Measurements from ENCODE around the gene REXO5.
A peak's percentile ranks its signal among the peaks of the same experiment; 100 is the strongest.
"Not testable (repeated sequence)": the region's sequence is repeated elsewhere in the genome, so short reads cannot be mapped to it uniquely, and the experiment has no call there.

The REXO5 gene, protein sequence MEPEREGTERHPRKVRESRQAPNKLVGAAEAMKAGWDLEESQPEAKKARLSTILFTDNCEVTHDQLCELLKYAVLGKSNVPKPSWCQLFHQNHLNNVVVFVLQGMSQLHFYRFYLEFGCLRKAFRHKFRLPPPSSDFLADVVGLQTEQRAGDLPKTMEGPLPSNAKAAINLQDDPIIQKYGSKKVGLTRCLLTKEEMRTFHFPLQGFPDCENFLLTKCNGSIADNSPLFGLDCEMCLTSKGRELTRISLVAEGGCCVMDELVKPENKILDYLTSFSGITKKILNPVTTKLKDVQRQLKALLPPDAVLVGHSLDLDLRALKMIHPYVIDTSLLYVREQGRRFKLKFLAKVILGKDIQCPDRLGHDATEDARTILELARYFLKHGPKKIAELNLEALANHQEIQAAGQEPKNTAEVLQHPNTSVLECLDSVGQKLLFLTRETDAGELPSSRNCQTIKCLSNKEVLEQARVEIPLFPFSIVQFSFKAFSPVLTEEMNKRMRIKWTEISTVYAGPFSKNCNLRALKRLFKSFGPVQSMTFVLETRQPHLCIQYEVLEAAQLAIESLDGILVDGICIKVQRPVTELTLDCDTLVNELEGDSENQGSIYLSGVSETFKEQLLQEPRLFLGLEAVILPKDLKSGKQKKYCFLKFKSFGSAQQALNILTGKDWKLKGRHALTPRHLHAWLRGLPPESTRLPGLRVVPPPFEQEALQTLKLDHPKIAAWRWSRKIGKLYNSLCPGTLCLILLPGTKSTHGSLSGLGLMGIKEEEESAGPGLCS

DNA sequence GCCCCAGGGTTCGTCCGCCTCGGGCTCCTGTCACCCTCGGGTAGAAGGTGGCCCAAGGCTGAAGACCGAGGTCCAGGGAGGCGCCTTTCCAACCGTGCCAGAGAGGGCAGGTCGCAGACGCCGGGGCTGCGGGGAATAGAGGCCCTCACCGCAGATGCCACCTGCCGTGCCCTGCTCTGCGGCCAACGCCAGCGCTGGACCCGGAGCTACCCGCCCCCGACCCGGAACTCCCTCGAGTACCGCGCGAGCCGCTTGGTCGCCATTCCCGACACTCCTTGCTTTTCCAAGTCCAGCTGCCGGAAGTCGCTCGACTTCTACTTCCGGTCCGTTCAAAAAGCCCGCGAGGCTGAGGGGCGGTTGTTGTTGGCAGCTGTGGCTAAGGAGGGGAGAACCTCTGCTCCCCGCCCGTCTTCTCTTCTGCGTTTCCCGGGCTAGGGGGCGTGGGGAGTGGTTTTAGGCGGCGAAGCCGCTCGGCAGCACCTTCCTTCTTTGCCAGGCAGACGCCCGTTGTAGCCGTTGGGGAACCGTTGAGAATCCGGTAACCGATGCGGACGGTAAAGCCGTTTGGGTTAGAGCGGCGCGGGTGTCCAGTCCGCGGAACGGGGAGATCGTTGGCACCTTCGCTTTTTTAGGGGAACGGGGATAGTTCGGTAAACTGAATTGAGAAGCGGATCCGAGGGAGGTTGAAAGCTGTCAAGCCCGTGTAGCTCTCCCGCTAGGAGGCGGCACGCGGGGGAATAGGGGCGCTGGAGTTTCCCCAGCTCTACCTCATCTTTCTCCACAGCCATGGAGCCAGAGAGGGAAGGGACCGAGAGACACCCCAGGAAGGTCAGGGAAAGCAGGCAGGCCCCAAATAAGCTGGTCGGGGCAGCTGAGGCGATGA is at the start of gene REXO5, which contains the start of gene ERI2:
TSS of gene REXO5 (plus strand) at position 360 of the 883 bp plus-strand sequence. CDS start at position 787, 427 bp downstream.
TSS of gene ERI2 (minus strand) at position 305 of the 883 bp plus-strand sequence. CDS start at position 263, 42 bp downstream.
- DNase-seq, result peak; percentile 78

DNA sequence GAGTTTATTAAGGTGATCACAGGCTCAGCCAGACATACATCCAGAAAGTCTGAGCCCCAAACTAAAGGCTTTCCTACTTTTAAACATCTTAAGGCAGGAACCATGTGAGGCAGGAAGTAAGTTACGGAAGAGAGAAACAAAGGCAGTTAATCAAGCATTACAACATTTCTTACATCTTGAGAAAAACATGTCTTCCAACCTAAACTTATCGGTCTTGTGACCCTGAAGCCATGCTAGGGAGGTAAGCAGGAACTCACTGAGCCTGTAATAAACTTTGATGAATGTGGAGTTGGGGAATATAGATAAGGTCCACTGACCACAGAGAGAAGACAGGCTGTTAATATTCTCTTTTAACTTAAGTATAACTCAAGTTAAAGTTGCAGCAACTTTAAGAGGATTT is 46.0 kb upstream of the REXO5 start:
- no peak for DNase-seq

DNA sequence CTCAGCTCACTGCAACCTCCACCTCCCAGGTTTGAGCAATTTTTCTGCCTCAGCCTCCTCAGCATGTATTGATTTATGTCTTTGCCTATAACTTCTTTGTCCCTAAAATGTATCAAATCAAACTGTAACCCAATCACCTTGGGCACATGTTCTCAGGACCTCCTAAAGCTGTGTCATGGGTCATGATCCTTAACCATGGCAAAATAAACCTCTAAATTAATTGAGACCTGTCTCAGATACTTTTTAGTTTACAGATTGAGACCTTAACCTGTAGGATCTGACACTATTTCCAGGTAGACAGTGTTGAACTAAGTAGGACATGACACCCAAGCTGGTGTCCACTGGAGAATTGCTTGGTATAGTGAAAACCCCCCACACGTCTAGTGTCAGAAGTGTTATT is 45.2 kb upstream of the REXO5 start:
- no peak for DNase-seq

DNA sequence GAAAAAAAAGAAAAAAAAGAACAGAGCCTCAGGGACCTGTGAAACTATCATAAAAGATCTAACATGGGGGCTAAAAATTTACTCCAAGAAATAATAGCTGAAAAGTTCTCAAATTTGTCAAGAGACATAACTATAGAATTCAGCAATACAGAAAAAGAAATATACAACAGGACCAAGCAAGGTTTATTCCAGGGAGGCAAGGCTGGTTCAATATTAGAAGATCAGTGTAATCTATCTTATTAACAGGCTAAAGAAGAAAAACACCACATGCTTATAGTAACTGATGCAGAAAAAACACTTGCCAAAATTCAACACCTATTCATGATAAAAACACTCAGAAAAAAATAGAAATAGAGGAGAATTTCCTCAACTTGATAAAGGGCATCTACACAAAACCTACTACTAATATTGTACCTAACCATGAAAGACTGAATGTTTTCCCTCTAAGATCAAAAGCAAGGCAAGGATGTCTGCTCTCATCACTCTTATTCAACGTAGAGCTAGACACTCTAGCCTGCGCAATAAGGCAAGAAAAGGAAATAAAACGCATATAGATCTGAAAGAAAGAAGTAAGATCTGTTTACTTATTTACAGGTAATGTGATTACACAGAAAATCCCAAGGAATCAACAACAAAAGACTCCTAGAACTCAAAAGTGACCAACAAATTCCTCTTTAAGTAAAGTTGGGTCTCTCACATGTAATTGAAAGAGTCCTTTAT is 43.8 kb upstream of the REXO5 start:
- no peak for DNase-seq

DNA sequence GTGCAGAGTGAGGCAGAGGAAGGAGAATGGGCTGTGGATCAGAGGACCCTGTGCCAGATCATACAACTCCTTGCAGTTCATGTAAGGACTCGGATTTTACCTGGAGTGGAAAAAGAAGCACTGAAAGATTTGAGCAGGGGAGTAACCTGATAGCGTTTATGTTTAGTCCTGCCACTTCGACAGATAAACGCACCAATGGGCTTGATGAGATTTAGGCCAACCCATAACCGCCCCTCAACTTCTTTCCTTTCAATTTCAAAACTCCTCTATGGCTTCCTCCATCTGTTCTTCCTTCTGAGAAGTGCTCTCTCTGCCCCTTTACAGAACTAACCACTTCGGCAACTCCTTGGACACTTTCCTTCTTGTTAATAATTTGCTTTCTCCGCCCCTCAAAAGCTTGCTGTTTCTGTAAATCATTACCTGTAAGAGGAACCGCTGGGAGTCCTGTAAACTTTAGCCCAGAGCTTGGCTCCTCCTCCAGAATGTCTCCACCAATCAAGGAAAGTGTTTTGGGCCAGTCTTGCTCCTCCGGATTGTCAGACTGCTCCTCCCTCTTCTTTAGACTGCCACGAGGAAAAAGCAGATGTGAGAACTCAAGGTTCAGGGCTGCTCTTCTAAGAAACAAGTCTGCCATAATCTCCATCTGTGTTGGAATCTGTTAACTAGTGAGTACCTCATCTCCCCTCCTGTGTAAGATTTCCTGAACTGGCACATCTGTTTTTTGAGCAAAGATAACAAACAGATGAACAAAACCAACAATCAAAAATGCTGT is 42.7 kb upstream of the REXO5 start, which contains the start of gene ACSM3:
TSS of gene ACSM3 (plus strand) at position 554 of the 772 bp plus-strand sequence. CDS start 6,021 bp downstream, outside the sequence.
- DNase-seq, result peak; percentile 85

DNA sequence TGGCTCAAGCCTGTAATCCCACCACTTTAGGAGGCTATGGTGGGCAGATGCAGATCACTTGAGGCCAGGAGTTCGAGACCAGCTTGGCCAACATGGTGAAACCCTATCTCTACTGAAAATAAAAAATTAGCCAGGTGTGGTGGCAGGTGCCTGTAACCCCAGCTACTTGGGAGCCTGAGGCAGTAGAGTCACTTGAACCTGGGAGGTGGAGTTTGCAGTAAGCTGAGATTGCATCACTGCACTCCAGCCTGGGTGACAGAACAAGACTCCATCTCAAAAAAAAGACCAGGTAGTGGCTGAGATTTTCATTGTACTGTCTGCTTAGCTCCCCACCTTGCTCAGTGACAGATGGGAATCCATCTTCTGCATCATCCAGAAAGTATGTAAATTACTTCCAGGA is 41.9 kb upstream of the REXO5 start:
- DNase-seq, result not testable (repeated sequence)

DNA sequence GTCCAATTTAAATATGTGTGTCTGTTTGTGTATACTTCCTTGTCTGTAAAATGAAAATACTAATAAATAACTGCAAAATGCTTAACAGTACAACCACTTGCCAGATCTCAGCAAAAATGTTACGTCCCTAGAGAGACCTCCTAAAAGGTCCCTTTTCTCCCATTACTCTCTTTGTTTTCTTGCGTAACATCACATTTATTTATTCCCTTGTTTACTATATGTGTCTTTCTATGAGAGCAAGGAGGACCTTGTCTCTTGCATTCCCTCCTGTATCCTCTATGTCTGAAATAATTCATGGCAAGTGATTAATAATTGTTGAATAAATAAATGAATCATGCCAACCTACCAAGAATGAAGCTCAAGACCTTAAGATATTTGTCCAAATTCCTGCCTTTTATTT is 40.6 kb upstream of the REXO5 start:
- DNase-seq, result no peak

DNA sequence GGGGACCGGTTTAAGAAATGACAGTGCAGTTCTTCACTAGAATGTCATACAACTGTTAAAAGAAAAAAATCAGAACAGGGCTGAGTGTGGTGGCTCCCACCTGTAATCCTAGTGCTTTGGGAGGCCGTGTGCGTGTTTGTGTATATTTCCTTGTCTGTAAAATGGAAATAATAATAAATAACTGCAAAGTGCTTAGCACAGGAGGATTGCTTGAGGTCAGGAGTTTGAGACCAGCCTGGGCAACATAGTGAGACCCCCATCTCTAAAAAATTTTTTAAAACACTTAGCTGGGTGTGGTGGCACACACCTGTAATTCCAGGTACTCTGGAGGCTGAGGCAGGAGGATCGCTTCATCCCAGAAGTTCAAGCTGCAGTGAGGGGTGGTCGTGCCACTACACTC is 40.0 kb upstream of the REXO5 start:
- no peak for DNase-seq

DNA sequence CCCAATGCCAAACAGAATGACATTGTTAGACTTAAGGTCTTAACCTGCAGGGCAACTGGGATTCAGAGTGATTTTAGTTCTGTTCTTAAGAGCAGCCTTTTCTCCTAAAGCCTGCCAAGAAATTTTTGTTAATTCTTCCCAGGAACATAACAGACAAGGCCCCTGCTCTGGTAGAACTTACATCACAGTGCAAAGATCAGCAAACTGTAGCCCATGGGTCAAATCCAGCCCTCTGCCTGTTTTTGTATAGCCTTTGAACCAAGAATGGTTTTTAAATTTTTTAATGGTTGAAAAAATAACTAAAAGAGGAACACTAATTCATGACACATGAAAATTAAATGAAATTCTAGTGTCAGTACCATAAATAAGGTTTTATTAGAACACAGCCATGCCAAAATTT is 38.8 kb upstream of the REXO5 start:
- DNase-seq, result no peak

DNA sequence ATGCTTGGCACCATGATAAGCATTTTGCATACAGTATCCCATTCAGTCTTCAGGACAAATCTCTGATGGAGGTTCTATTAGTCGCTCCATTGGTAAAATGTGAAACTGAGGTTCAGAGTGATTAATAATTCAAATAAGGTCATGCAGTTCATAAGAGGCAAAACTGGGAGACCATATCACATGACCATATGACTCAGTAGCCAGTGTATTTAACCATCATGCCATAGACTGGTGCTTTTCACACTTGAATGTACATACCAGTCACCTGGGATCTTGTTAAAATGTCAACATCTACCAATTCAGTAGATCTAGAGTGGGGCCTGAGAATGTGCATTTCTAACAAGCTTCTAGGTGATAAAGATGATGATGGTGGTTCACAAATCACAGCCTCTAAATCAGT is 38.2 kb upstream of the REXO5 start:
- no peak for DNase-seq

DNA sequence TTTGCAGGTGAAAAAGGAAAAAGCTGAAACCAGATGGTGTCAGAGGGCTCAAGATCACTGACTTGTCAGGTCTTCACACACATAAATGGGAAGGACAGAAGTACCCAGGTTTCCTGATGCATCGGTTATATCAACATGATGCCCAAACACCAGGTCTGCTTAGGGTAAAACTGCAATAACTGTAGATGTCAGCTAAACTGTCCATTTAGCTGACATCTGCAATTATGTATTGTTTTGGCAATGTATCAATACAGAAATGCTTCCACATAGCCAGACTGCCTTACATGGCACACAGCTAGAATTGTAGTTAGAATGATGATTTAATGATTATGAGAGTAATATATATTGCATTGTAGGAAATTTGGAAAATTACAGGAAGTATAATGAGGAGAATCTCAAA is 37.5 kb upstream of the REXO5 start:
- no peak for DNase-seq

DNA sequence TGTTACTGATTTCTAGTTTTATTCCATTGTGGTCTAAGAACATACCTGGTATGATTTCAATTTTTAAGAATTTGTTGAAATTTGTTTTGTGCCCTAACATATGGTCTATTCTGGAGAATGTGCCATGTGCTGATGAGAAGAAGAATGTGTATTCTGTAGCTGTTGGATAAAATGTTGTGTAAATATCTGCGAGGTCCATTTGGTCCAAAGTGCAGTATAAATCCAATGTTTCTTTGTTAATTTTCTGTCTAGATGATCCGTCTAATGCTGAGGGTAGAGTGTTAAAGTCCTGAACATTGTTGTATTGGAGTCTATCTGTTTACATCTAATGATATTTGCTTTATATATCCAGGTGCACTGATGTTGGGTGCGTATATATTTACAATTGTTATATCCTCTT is 32.6 kb upstream of the REXO5 start:
- no peak for DNase-seq

DNA sequence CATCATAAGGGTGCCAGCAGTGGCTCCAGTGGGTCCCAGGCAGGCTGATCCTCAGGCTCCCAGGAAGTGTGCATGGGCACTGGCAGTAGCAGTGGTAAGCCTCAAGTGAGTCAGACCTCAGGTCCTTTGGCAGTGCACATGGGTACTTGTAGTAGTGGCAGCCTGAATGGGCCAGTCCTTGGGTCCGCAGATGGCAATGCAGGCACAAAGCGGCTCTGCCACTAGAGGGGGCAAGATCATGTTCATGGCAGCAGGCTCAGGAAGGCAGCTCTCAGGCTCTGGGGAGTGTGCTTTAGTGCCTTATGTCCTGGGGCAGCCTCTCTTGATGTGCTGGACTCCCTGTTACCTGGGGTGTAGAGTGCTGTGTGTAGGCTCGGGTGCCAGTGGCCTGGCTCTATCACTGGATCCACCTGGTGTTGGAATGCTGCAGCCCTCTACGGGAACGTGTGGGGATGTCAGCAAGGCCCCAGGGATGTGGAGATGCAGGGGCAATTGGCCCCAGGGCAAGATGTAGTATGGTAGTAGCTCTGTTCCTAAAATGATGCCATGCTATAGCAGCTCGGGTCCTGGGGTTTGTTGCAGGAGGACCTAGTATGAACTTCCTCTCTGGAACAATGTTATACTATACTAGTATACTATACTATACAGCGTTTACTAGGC is 31.5 kb upstream of the REXO5 start:
- DNase-seq, result peak; percentile 59

DNA sequence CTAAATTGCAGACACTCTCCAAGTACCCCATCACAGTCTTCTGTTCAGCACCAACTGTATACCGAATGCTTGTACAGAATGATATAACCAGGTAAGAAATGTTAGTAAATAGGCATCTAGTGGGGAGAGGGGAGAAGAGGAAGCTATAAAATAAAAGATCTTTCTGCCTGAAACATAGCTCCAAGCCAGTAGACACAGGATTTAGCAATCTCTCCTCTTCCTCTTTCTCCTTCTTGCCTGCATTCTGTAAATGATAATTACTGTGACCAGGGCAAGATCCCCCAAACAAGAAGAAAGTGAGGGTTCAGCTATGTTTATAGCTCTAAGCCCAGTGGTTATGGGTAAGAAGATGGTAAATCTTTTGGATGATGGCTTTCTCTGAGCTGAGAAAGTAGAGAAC is 24.6 kb upstream of the REXO5 start:
- DNase-seq, result no peak

DNA sequence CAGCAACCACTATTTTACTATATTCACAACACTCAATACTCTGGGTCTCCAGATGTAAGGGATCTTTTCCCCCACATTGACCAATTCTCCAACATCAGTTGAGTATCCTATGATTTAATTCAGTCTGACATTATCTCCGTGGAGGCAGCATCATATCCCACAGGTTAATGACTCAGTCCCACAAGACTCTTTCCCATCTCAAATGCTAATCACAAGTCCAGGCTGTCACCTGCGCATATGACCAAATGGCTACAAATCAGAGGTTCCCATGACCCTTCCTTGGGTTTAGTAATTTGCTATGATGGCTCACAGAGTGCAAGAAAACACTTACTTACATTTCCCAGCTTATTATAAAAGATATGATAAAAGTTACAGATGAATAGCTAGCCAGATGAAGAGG is 23.9 kb upstream of the REXO5 start:
- DNase-seq, result no peak

DNA sequence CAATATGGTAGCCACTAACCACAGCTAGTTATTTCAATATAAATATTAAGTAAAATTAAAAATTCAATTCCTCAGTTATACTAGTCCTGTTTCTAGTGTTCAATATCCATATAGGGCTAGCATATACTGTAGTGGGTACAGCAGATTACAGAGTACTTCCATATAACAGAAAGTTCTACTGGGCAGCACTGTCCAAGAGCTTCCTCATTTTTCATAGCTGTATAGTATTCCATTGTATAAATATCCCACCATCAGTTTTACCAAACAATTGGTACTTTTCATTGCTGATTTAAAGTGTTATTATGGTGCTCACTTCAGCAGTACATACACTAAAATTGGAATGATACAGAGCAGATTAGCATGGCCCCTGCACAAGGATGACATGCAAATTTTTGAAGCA is 22.1 kb upstream of the REXO5 start:
- DNase-seq, result no peak

DNA sequence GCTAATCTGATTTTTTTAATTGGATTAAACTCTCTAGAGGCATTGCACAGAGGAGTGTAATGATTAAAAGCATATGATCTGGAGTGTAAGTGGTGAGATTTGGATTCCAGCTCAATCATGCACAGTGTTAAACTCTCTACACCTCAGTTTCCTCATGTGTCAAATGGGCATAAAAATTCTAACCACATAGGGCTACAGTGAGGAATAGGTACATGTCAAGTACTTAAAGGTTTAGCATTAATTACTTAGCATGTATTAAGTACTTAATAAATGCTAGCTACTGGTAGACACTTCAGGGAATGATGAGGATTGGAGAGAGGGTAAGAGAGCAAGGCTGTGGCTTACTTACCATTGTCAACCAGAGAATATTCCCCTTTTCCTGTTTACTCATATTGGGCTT is 17.2 kb upstream of the REXO5 start:
- no peak for DNase-seq

DNA sequence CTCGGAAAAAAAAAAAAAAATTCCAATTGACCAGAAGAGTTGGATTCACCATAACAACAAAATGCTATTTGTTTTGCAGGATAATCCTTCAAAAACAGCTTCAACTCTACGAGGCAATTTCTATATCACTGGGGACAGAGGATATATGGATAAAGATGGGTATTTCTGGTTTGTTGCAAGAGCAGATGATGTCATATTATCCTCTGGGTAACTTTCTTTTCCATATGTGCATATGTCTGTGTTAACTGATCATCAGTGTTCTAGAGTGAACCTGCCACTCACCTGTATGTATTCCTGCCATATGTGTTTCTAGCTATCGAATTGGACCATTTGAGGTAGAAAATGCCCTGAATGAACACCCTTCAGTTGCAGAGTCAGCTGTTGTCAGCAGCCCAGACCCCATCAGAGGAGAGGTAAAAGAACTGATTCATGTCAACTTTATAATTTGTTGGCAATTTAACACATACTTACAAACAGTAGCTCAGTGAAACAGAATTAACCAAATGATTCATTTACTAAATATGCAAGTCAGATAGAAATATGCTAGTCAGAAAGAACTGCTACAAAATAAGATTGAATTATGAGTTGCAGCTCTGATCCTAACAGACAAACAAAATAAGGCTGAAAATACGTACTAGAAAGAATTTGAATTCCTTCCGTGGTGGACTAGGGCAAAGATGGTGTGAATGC is 14.3 kb upstream of the REXO5 start:
- DNase-seq, result no peak

DNA sequence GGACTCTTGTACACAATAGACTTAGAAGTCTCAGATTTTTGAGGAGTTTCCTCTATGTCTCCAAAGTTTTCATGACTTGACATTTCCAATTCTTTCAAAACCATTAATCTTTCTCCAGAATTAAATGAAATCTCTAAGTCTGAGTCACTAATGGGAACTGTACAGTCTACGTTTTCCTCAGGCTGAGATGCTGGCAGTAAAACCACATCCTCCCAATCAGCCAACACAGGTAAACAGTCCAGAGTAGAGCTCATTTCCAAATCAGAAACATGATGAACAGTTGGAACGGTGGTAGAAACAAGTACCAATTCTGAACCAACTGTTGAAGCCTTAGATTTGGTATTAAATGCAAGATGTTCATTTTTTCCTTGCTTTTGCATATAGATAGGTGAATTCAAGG is 8.0 kb upstream of the REXO5 start:
- DNase-seq, result peak; percentile 9

DNA sequence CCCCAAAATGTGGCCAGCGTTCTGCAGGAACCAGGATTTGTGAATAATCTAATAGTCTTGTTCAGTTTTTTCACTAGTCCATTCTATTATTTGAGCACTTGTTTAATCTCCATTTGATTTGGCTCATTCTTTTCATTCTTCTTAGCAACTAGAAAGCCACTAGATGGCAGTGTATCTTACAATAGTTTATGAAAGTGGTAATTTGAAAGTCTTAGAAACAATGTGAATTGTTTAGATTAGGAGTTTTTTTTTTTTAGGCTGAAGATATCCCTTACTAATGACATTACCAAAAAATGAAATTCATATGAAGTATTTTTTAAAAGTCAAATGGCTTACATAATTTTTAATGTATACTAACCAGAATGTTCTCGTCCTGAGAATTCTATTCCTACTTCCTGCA is 6.7 kb upstream of the REXO5 start:
- peak; percentile 3 for DNase-seq

All from CD4-positive, alpha-beta T cell treated with Interleukin-12 subunit alpha and Interleukin-12 subunit beta, for 1 hour (primary cell).